HG02970 (cell line): ENCODE results near the gene CUBN.

ENCODE experiments used
- ATAC-seq: cut with Tn5 transposase; IDR thresholded peaks from one replicate; pipeline ENCODE4 v1.9.1; 2021; ENCODE audit warnings: mild to moderate bottlenecking, moderate library complexity, moderate number of reproducible peaks; ENCODE audit not compliant: unreplicated experiment, low FRiP score

The CUBN gene

GRCh38 chr10:16811765-16812164 is 317.8 kb downstream of the CUBN start:
- ATAC-seq, result no peak

- ATAC-seq, result no peak
Measured at GRCh38 chr10:16811292-16811691, 318.3 kb downstream of the CUBN start.

GRCh38 chr10:16809074-16809718 is 320.4 kb downstream of the CUBN start:
- no peak for ATAC-seq

- no peak for ATAC-seq
Measured at GRCh38 chr10:16804123-16804522, 325.5 kb downstream of the CUBN start.

- ATAC-seq, result no peak
Measured at GRCh38 chr10:16803464-16803863, 326.1 kb downstream of the CUBN start.

- ATAC-seq, result peak; percentile 67
Measured at GRCh38 chr10:16799621-16800020, 330.0 kb downstream of the CUBN start.

- ATAC-seq, result no peak
Measured at GRCh38 chr10:16798571-16798970, 331.0 kb downstream of the CUBN start.

- ATAC-seq, result no peak
Measured at GRCh38 chr10:16795410-16796073, 334.1 kb downstream of the CUBN start.

- ATAC-seq, result no peak
Measured at GRCh38 chr10:16794005-16794404, 335.6 kb downstream of the CUBN start.

- ATAC-seq, result no peak
Measured at GRCh38 chr10:16792675-16793074, 336.9 kb downstream of the CUBN start.

- no peak for ATAC-seq
Measured at GRCh38 chr10:16789765-16790164, 339.8 kb downstream of the CUBN start.

- no peak for ATAC-seq
Measured at GRCh38 chr10:16789261-16789660, 340.4 kb downstream of the CUBN start.

GRCh38 chr10:16788778-16789177 is 340.8 kb downstream of the CUBN start:
- ATAC-seq, result no peak

- no peak for ATAC-seq
Measured at GRCh38 chr10:16788125-16788524, 341.5 kb downstream of the CUBN start.

GRCh38 chr10:16787361-16787791 is 342.2 kb downstream of the CUBN start:
- no peak for ATAC-seq

- no peak for ATAC-seq
Measured at GRCh38 chr10:16780338-16780880, 349.2 kb downstream of the CUBN start.

GRCh38 chr10:16779384-16779915 is 350.2 kb downstream of the CUBN start:
- ATAC-seq, result no peak

GRCh38 chr10:16777473-16778370 is 351.9 kb downstream of the CUBN start:
- no peak for ATAC-seq

- no peak for ATAC-seq
Measured at GRCh38 chr10:16776896-16777295, 352.7 kb downstream of the CUBN start.
